Forelimb muscle (tissue), 1 donor: ENCODE results near the gene TAPT1. TPM values are rescaled to one million over a fixed set of nuclear protein-coding genes. Genes with fewer than 3 reads are reported as not detected.

ENCODE experiments used
- polyA plus RNA-seq: library from polyadenylated mRNA; unstranded; fragments of 120-200 nt; gene quantifications from one replicate; pipeline ENCODE4 v1.2.1, GENCODE V29; 2013; ENCODE audit not compliant: insufficient read length

Gene TAPT1
- polyA plus RNA-seq, 1 donor: 34.6 TPM

Other genes with a start within 250 kb of the TAPT1 start
- 56.0 TPM for gene PROM1, start 142.4 kb downstream of the TAPT1 start, polyA plus RNA-seq